GM23338 (cell line): ENCODE data around the gene TRMT61A. TPM values are rescaled to one million over a fixed set of nuclear protein-coding genes. Genes with fewer than 3 reads are reported as not detected.

Source experiments
- ATAC-seq: fragments of 200-7000 bp; cut with Tn5 transposase; 3 replicates; pipeline ENCODE4 v1.9.1; 2020
- DNase-seq: peaks from one replicate; pipeline ENCODE4 v3.0.0-alpha.2; 2015; ENCODE audit warnings: low spot score
- H2AFZ ChIP-seq: fragments of 200-600 bp; sonication (generic); 2 replicates; pipeline ENCODE4 v1.8.0; 2016; ENCODE audit warnings: antibody characterized with exemption, mild to moderate bottlenecking, moderate library complexity
- H3F3A ChIP-seq: fragments of 200-600 bp; sonication (generic); replicated peaks from 2 replicates; pipeline ENCODE4 v1.8.0; 2017; ENCODE audit warnings: antibody characterized with exemption, mixed run types, low read depth
- H3K27ac ChIP-seq: fragments of 200-600 bp; sonication (generic); 2 replicates; pipeline ENCODE4 v1.6.1; 2016; ENCODE audit warnings: low read depth
- H3K27me3 ChIP-seq: fragments of 200-600 bp; sonication (generic); 2 replicates; pipeline ENCODE4 v1.8.0; 2016; ENCODE audit warnings: mild to moderate bottlenecking, mixed run types, moderate library complexity; ENCODE audit not compliant: insufficient read depth
- H3K36me3 ChIP-seq: fragments of 200-600 bp; sonication (generic); 2 replicates; pipeline ENCODE4 v1.8.0; 2016; ENCODE audit warnings: mild to moderate bottlenecking; ENCODE audit not compliant: insufficient read depth
- H3K4me1 ChIP-seq: fragments of 200-600 bp; sonication (generic); 2 replicates; pipeline ENCODE4 v1.8.0; 2016; ENCODE audit warnings: mild to moderate bottlenecking, moderate library complexity; ENCODE audit not compliant: insufficient read depth
- H3K4me2 ChIP-seq: fragments of 200-600 bp; sonication (generic); 2 replicates; pipeline ENCODE4 v1.7.1; 2017; ENCODE audit warnings: mixed run types
- H3K4me3 ChIP-seq: fragments of 200-600 bp; sonication (generic); 2 replicates; pipeline ENCODE4 v1.6.1; 2016; ENCODE audit warnings: mixed run types
- H3K79me2 ChIP-seq: fragments of 200-600 bp; sonication (generic); replicated peaks from 2 replicates; pipeline ENCODE4 v1.8.0; 2017; ENCODE audit warnings: mild to moderate bottlenecking; ENCODE audit not compliant: insufficient read depth
- H3K9me2 ChIP-seq: fragments of 200-600 bp; sonication (generic); 2 replicates; pipeline ENCODE4 v1.8.0; 2017; ENCODE audit not compliant: insufficient read depth
- H4K20me1 ChIP-seq: fragments of 200-600 bp; sonication (generic); replicated peaks from 2 replicates; pipeline ENCODE4 v1.8.0; 2017; ENCODE audit warnings: mild to moderate bottlenecking; ENCODE audit not compliant: insufficient read depth
- H3K27ac Mint-ChIP-seq: 2 replicates; pipeline ENCODE4 v1.8.0; 2020; ENCODE audit warnings: inconsistent platforms, mild to moderate bottlenecking, moderate library complexity, mixed read lengths
- H3K27me3 Mint-ChIP-seq: 3 replicates; pipeline ENCODE4 v1.8.0; 2022; ENCODE audit warnings: low read depth, mild to moderate bottlenecking, moderate library complexity, mixed read lengths, inconsistent platforms; ENCODE audit not compliant: insufficient read depth, poor library complexity
- H3K36me3 Mint-ChIP-seq: 3 replicates; pipeline ENCODE4 v1.8.0; 2021; ENCODE audit warnings: low read depth, mild to moderate bottlenecking, inconsistent platforms, moderate library complexity, mixed read lengths
- H3K4me1 Mint-ChIP-seq: 3 replicates; pipeline ENCODE4 v1.8.0; 2020; ENCODE audit warnings: mild to moderate bottlenecking, inconsistent platforms, mixed read lengths
- H3K4me3 Mint-ChIP-seq: 3 replicates; pipeline ENCODE4 v1.8.0; 2021; ENCODE audit warnings: moderate library complexity, mild to moderate bottlenecking, inconsistent platforms, mixed read lengths
- H3K9me3 Mint-ChIP-seq: 3 replicates; pipeline ENCODE4 v1.8.0; 2020; ENCODE audit warnings: moderate library complexity, mild to moderate bottlenecking, inconsistent platforms, mixed read lengths
- CREB1 ChIP-seq: fragments of 250-450 bp; sonication (Bioruptor Pico); IDR thresholded peaks from 2 replicates; pipeline ENCODE4 v1.5.0; 2020; ENCODE audit warnings: low read depth, mild to moderate bottlenecking, moderate library complexity
- ETS1 ChIP-seq: IDR thresholded peaks from 2 replicates; pipeline ENCODE4 v1.6.1; 2016; ENCODE audit warnings: antibody characterized with exemption
- EZH2 ChIP-seq: fragments of 200-600 bp; sonication (generic); IDR thresholded peaks from one replicate; pipeline ENCODE4 v1.8.0; 2017; ENCODE audit warnings: antibody characterized with exemption, mild to moderate bottlenecking, low read depth; ENCODE audit not compliant: unreplicated experiment
- EZH2phosphoT487 ChIP-seq: fragments of 200-600 bp; sonication (generic); IDR thresholded peaks from one replicate; pipeline ENCODE4 v1.8.1; 2018; ENCODE audit warnings: antibody characterized with exemption; ENCODE audit not compliant: unreplicated experiment
- JUNB ChIP-seq: IDR thresholded peaks from one replicate; pipeline ENCODE4 v1.6.1; 2016; ENCODE audit warnings: antibody characterized with exemption; ENCODE audit not compliant: unreplicated experiment
- NANOG ChIP-seq: IDR thresholded peaks from 2 replicates; pipeline ENCODE4 v1.6.1; 2016; ENCODE audit warnings: antibody characterized with exemption, borderline replicate concordance
- POLR2AphosphoS5 ChIP-seq: IDR thresholded peaks from 2 replicates; pipeline ENCODE4 v1.6.1; 2016; ENCODE audit warnings: antibody characterized with exemption, low read depth
- REST ChIP-seq: IDR thresholded peaks from one replicate; pipeline ENCODE4 v1.6.1; 2018; ENCODE audit warnings: antibody characterized with exemption; ENCODE audit not compliant: unreplicated experiment
- STAT1 ChIP-seq: IDR thresholded peaks from one replicate; pipeline ENCODE4 v1.6.1; 2016; ENCODE audit warnings: antibody characterized with exemption; ENCODE audit not compliant: unreplicated experiment
- ZNF114 ChIP-seq: fragments of 250-450 bp; sonication (Bioruptor Pico); IDR thresholded peaks from 2 replicates; pipeline ENCODE4 v1.5.0; 2020; ENCODE audit warnings: mild to moderate bottlenecking, moderate library complexity
- ZNF331 ChIP-seq: fragments of 250-450 bp; sonication (Bioruptor Pico); IDR thresholded peaks from 2 replicates; pipeline ENCODE4 v1.5.0; 2020; ENCODE audit warnings: low read depth, mild to moderate bottlenecking, moderate library complexity
- polyA plus RNA-seq: library from polyadenylated mRNA; unstranded; fragments of >200 nt; fragmentation: Nextera tagmentation; extraction: Ambion mirVana; gene quantifications from 2 replicates; pipeline ENCODE4 v1.2.1, GENCODE V29; 2016
- total RNA-seq: library from RNA; depleted of rRNA; stranded (reverse); fragments of >200 nt; shearing (Covaris generic); gene quantifications from 2 replicates; pipeline ENCODE4 v1.2.3, GENCODE V29; 2014
- TF ChIP-seq, protein P1 (sequence below): fragments of 250-450 bp; sonication (Bioruptor Pico); IDR thresholded peaks from 2 replicates; pipeline ENCODE4 v1.5.0; 2020; ENCODE audit warnings: mild to moderate bottlenecking, moderate library complexity
- TF ChIP-seq, protein P2 (sequence below), 2 experiments: fragments of 200-600 bp in 1 of 2; sonication (generic) in 1 of 2; conservative IDR thresholded peaks; 2 replicates each; pipeline versions ENCODE4 v1.5.1 to v1.6.1; 2016 to 2017; ENCODE audit warnings: antibody characterized with exemption in 2 of 2, low read depth in 2 of 2, mild to moderate bottlenecking in 2 of 2, moderate library complexity in 1 of 2

TRMT61A gene
- total and polyA plus RNA-seq, 2 experiments from 2014 or later, result 13.4 to 28.2 TPM

DNA sequence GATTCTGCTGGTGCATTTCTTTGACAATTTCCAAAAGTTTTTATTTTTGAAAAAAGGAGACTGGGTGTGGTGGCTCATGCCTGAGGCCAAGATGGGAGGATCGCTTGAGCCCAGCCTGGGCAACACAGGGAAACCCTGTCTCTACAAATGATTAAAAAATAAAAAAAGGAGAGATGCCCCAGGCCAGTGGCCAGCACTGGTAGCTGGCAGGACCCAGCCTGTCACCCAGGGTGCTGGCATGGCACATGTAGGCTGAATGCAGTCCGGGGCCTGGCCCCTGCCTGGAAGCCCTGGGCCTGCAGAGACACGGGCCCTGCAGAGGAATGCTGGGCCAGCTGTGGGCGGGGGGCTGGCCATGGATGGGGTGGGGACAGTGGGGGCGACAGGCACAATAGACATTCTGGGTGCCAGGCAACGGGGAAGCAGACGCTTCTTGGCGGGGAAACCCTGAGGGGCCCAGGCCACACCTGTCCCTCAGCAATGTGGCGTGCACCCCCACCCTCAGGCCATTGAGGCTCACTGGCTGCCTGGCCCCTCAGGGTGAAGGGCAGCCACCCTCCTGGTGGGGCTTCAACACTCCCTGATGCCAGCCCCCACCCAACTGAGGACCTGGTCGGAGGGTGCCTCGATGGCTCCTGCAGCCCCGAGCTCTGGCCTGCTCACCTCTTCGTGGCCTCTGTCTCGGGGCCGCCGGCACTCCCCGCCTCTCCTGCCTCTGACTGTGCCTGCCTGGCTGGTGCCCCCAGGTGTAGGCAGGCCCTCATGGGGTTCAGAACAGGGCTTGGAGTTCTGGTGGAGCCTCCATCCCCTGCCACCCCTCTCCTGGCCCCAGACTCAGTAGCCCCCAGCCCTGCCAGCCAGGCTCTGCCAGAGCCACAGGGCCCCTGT lies 12.1 kb downstream of the TRMT61A start:
- DNase-seq, result no peak
- Mint-ChIP-seq H3K4me1 (peaks cover 12% of the 10 kb centered on the region; the same call in 2 of the 3 replicates), H3K27me3 (peaks cover 15% of the 10 kb centered on the region), H3K4me3 (no peak overlapping the region), H3K27ac (no peak overlapping the region), H3K36me3 (no peaks in the 10 kb centered on the region), H3K9me3 (no peaks in the 10 kb centered on the region)
- Histone ChIP-seq H3K4me3 (no peak overlapping the region), H3K4me2 (no peak overlapping the region), H3K79me2 (no peaks in the 10 kb centered on the region), H4K20me1 (no peaks in the 10 kb centered on the region; the same call in 1 of the 2 replicates), H3K27me3 (no peaks in the 10 kb centered on the region; the same call in 1 of the 2 replicates), H3K27ac (no peak overlapping the region), H3K9me2 (no peaks in the 10 kb centered on the region), H3K4me1 (peaks cover 18% of the 10 kb centered on the region), H2AFZ (no peak overlapping the region), H3K36me3 (no peaks in the 10 kb centered on the region), H3F3A (0 out of 2 replicates have a peak, but pooled peaks cover 3% of the 10 kb centered on the region)
- ATAC-seq, result no peak
- no peak for TF ChIP-seq ZNF331 (CRISPR knock-in tag)
- no peak for TF ChIP-seq JUNB
- no peak for TF ChIP-seq EZH2
- no peak for TF ChIP-seq STAT1
- no peak for TF ChIP-seq ETS1
- TF ChIP-seq, protein P1, sequence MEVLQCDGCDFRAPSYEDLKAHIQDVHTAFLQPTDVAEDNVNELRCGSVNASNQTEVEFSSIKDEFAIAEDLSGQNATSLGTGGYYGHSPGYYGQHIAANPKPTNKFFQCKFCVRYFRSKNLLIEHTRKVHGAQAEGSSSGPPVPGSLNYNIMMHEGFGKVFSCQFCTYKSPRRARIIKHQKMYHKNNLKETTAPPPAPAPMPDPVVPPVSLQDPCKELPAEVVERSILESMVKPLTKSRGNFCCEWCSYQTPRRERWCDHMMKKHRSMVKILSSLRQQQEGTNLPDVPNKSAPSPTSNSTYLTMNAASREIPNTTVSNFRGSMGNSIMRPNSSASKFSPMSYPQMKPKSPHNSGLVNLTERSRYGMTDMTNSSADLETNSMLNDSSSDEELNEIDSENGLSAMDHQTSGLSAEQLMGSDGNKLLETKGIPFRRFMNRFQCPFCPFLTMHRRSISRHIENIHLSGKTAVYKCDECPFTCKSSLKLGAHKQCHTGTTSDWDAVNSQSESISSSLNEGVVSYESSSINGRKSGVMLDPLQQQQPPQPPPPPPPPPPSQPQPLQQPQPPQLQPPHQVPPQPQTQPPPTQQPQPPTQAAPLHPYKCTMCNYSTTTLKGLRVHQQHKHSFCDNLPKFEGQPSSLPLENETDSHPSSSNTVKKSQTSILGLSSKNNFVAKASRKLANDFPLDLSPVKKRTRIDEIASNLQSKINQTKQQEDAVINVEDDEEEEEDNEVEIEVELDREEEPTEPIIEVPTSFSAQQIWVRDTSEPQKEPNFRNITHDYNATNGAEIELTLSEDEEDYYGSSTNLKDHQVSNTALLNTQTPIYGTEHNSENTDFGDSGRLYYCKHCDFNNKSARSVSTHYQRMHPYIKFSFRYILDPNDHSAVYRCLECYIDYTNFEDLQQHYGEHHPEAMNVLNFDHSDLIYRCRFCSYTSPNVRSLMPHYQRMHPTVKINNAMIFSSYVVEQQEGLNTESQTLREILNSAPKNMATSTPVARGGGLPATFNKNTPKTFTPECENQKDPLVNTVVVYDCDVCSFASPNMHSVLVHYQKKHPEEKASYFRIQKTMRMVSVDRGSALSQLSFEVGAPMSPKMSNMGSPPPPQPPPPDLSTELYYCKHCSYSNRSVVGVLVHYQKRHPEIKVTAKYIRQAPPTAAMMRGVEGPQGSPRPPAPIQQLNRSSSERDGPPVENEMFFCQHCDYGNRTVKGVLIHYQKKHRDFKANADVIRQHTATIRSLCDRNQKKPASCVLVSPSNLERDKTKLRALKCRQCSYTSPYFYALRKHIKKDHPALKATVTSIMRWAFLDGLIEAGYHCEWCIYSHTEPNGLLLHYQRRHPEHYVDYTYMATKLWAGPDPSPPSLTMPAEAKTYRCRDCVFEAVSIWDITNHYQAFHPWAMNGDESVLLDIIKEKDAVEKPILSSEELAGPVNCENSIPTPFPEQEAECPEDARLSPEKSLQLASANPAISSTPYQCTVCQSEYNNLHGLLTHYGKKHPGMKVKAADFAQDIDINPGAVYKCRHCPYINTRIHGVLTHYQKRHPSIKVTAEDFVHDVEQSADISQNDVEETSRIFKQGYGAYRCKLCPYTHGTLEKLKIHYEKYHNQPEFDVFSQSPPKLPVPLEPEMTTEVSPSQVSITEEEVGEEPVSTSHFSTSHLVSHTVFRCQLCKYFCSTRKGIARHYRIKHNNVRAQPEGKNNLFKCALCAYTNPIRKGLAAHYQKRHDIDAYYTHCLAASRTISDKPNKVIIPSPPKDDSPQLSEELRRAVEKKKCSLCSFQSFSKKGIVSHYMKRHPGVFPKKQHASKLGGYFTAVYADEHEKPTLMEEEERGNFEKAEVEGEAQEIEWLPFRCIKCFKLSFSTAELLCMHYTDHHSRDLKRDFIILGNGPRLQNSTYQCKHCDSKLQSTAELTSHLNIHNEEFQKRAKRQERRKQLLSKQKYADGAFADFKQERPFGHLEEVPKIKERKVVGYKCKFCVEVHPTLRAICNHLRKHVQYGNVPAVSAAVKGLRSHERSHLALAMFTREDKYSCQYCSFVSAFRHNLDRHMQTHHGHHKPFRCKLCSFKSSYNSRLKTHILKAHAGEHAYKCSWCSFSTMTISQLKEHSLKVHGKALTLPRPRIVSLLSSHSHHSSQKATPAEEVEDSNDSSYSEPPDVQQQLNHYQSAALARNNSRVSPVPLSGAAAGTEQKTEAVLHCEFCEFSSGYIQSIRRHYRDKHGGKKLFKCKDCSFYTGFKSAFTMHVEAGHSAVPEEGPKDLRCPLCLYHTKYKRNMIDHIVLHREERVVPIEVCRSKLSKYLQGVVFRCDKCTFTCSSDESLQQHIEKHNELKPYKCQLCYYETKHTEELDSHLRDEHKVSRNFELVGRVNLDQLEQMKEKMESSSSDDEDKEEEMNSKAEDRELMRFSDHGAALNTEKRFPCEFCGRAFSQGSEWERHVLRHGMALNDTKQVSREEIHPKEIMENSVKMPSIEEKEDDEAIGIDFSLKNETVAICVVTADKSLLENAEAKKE (CRISPR knock-in tag), result no peak
- TF ChIP-seq ZNF114 (CRISPR knock-in tag), result no peak
- TF ChIP-seq, protein P2, sequence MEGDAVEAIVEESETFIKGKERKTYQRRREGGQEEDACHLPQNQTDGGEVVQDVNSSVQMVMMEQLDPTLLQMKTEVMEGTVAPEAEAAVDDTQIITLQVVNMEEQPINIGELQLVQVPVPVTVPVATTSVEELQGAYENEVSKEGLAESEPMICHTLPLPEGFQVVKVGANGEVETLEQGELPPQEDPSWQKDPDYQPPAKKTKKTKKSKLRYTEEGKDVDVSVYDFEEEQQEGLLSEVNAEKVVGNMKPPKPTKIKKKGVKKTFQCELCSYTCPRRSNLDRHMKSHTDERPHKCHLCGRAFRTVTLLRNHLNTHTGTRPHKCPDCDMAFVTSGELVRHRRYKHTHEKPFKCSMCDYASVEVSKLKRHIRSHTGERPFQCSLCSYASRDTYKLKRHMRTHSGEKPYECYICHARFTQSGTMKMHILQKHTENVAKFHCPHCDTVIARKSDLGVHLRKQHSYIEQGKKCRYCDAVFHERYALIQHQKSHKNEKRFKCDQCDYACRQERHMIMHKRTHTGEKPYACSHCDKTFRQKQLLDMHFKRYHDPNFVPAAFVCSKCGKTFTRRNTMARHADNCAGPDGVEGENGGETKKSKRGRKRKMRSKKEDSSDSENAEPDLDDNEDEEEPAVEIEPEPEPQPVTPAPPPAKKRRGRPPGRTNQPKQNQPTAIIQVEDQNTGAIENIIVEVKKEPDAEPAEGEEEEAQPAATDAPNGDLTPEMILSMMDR (conservative IDR thresholded peaks at IDR 0.05; ENCODE audit: low read depth in 2 of 2), result no peak
- no peak for TF ChIP-seq REST
- TF ChIP-seq CREB1 (CRISPR knock-in tag), result no peak
- no peak for TF ChIP-seq POLR2AphosphoS5
- TF ChIP-seq EZH2phosphoT487, result no peak
- no peak for TF ChIP-seq NANOG
